CD4-positive, alpha-beta T cell (primary cell): ENCODE measurements around the gene JMJD4. TPM values are rescaled to one million over a fixed set of nuclear protein-coding genes. Genes with fewer than 3 reads are reported as not detected.
A peak's percentile ranks its signal among the peaks of the same experiment; 100 is the strongest.

Experiments
- ATAC-seq: fragments of 200-7000 bp; cut with Tn5 transposase; one replicate; pipeline ENCODE4 v1.10.0; 2022; ENCODE audit warnings: mild to moderate bottlenecking; ENCODE audit not compliant: poor library complexity
- CTCF ChIA-PET: fragments of 350-600 bp; sonication (Branson Sonifier 250); formaldehyde crosslinking; loops from one replicate; lab custom pipeline; 2021; ENCODE audit warnings: antibody characterized with exemption, inconsistent platforms; lab: Charles Lee
- POLR2A ChIA-PET: fragments of 350-600 bp; sonication (Branson Sonifier 250); formaldehyde crosslinking; loops from one replicate; lab custom pipeline; 2021; ENCODE audit warnings: antibody characterized with exemption, inconsistent platforms; lab: Charles Lee
- DNase-seq, 14 experiments: peaks; one replicate each; pipeline ENCODE4 v3.0.0-alpha.2; 2013 to 2020; ENCODE audit warnings: mixed read lengths in 2 of 14
- H3K27ac ChIP-seq, 2 donors: one replicate each; pipeline versions ENCODE4 v1.5.1 to v1.7.0; 2013; ENCODE audit warnings: low read length in 2 of 2, low read depth in 1 of 2, mild to moderate bottlenecking in 1 of 2
- H3K27me3 ChIP-seq, 2 experiments: 1 replicate in 1 of 2; 2 replicates in 1 of 2; pipeline versions ENCODE4 v1.6.1 to v1.7.0; 2013; ENCODE audit warnings: low read length in 2 of 2, control low read depth in 1 of 2, mild to moderate bottlenecking in 1 of 2, moderate library complexity in 1 of 2; ENCODE audit not compliant: insufficient read depth in 2 of 2, control insufficient read depth in 1 of 2
- H3K36me3 ChIP-seq: one replicate; pipeline ENCODE4 v1.6.1; 2013; ENCODE audit warnings: low read length, control low read depth; ENCODE audit not compliant: insufficient read depth
- H3K4me1 ChIP-seq: one replicate; pipeline ENCODE4 v1.6.1; 2013; ENCODE audit warnings: low read length, control low read depth; ENCODE audit not compliant: insufficient read depth
- H3K4me3 ChIP-seq: one replicate; pipeline ENCODE4 v1.5.1; 2013; ENCODE audit warnings: mild to moderate bottlenecking, low read length, moderate library complexity
- H3K9me3 ChIP-seq, 2 experiments: 1 replicate in 1 of 2; 2 replicates in 1 of 2; pipeline versions ENCODE4 v1.6.1 to v1.7.0; 2013; ENCODE audit warnings: low read length in 2 of 2, mild to moderate bottlenecking in 2 of 2, control low read depth in 1 of 2, moderate library complexity in 1 of 2; ENCODE audit not compliant: control insufficient read depth in 1 of 2, insufficient read depth in 1 of 2
- H3K27ac Mint-ChIP-seq: one replicate; pipeline ENCODE4 v1.8.0; 2020; ENCODE audit warnings: mixed read lengths
- H3K27me3 Mint-ChIP-seq: one replicate; pipeline ENCODE4 v1.8.0; 2021; ENCODE audit warnings: mixed read lengths
- H3K36me3 Mint-ChIP-seq: one replicate; pipeline ENCODE4 v1.8.0; 2021; ENCODE audit warnings: low read depth, mixed read lengths
- H3K4me1 Mint-ChIP-seq: one replicate; pipeline ENCODE4 v1.8.0; 2021; ENCODE audit warnings: low read depth, mixed read lengths
- H3K4me3 Mint-ChIP-seq: one replicate; pipeline ENCODE4 v1.8.0; 2020; ENCODE audit warnings: mild to moderate bottlenecking, mixed read lengths
- H3K9me3 Mint-ChIP-seq: one replicate; pipeline ENCODE4 v1.8.0; 2020; ENCODE audit warnings: mixed read lengths
- CTCF ChIP-seq: fragments of 200-600 bp; IDR thresholded peaks from one replicate; pipeline ENCODE4 v1.8.0; 2022; ENCODE audit warnings: antibody characterized with exemption, mild to moderate bottlenecking
- intact Hi-C, 2 experiments: fragments of 100-400 bp; cut with DNase I in 1 of 2; cut with micrococcal nuclease in 1 of 2; formaldehyde crosslinking; loops; one replicate each; pipeline versions ENCODE4 v1.15.1 to v1.9.0; 2023 to 2025; cut with DNase I, micrococcal nuclease
- total RNA-seq, 174 experiments: library from RNA in 2 of 174; stranded (reverse) in 2 of 174; gene quantifications; one replicate each; pipeline ENCODE4 v1.2.3 and lab custom pipeline; 2021 to 2026

JMJD4 gene
- total RNA-seq, 2 experiments from 2014 or later: 11.4 to 11.9 TPM

- POLR2A ChIA-PET: interaction anchor here (0.7 to 2.2 kb wide), 6 partner anchors 9 to 400 kb away, joined by 3 to 37 read pairs (median 5); partner anchors contain the start of genes ARF1, IBA57, JMJD4 and SNAP47
- CTCF ChIA-PET: interaction anchor here (1.0 to 1.8 kb wide), 4 partner anchors 18 to 189 kb away, joined by 3 to 6 read pairs (median 4); no protein-coding TSS in a partner anchor
- Mint-ChIP-seq H3K27me3 (no peaks in the 10 kb centered on the region), H3K4me1 (peaks cover 70% of the 10 kb centered on the region), H3K36me3 (peaks cover 28% of the 10 kb centered on the region), H3K9me3 (no peaks in the 10 kb centered on the region), H3K4me3 (peak overlapping the region; percentile 71), H3K27ac (peak overlapping the region; percentile 90)
- Histone ChIP-seq H3K4me3 (peak overlapping the region; percentile 9), H3K4me1 (peaks cover 67% of the 10 kb centered on the region), H3K27me3 (no peaks in the 10 kb centered on the region), H3K27ac (peak overlapping the region; percentile 46 to 59), H3K36me3 (peaks cover 33% of the 10 kb centered on the region), H3K9me3 (no peaks in the 10 kb centered on the region)
- ATAC-seq (no peak), DNase-seq (no peak)
- TF ChIP-seq CTCF: no peak
- intact Hi-C loops: loop anchor here in 1 of 2 experiments (5.0 kb wide), 1 partner anchor 122 kb away; no protein-coding TSS in a partner anchor
Observed at GRCh38 chr1:227765261-227766014, 30.3 kb upstream of the JMJD4 start.

- CTCF ChIA-PET: no interaction called here
- Mint-ChIP-seq H3K27ac (peak overlapping the region; percentile 90), H3K4me1 (peaks cover 70% of the 10 kb centered on the region), H3K4me3 (peak overlapping the region; percentile 30), H3K36me3 (peaks cover 40% of the 10 kb centered on the region), H3K9me3 (no peaks in the 10 kb centered on the region), H3K27me3 (no peaks in the 10 kb centered on the region)
- Histone ChIP-seq H3K36me3 (peaks cover 39% of the 10 kb centered on the region), H3K27me3 (no peaks in the 10 kb centered on the region), H3K4me1 (peaks cover 80% of the 10 kb centered on the region), H3K4me3 (no peak overlapping the region), H3K27ac (no peak overlapping the region), H3K9me3 (no peaks in the 10 kb centered on the region)
- DNase-seq (no peak), ATAC-seq (no peak)
- POLR2A ChIA-PET: interaction anchor here (0.8 to 1.0 kb wide), 2 partner anchors 24 to 116 kb away, joined by 3 read pairs; no protein-coding TSS in a partner anchor
- no peak for TF ChIP-seq CTCF
- intact Hi-C loops: loop anchor here in 1 of 2 experiments (5.0 kb wide), 1 partner anchor 282 kb away; no protein-coding TSS in a partner anchor
Observed at GRCh38 chr1:227764019-227764391, 28.9 kb upstream of the JMJD4 start.

GRCh38 chr1:227763246-227764018 lies 28.3 kb upstream of the JMJD4 start:
- no peaks in the 10 kb centered on the region for H3K27me3 Mint-ChIP-seq
- peak overlapping the region; percentile 31 for H3K4me3 Mint-ChIP-seq
- intact Hi-C loops: loop anchor here (2.0 to 5.0 kb wide), 4 partner anchors 23 to 281 kb away; partner anchors contain the start of gene WNT9A (in 1 of the 2)
- no peaks in the 10 kb centered on the region for H3K27me3 ChIP-seq
- H3K4me3 ChIP-seq: no peak overlapping the region
- ChIA-PET POLR2A (interaction anchor here (0.8 to 1.6 kb wide), 3 partner anchors 24 to 185 kb away, joined by 3 to 6 read pairs (median 3); partner anchors contain the start of gene WNT9A), CTCF (interaction anchor here (1.3 to 2.1 kb wide), 2 partner anchors 13 to 190 kb away, joined by 3 to 18 read pairs; no protein-coding TSS in a partner anchor)
- no peak for ATAC-seq
- no peaks in the 10 kb centered on the region for H3K9me3 Mint-ChIP-seq
- peak in 1 of 14 experiments; percentile 37 for DNase-seq
- H3K36me3 Mint-ChIP-seq: peaks cover 42% of the 10 kb centered on the region
- peak overlapping the region; percentile 90 for H3K27ac Mint-ChIP-seq
- TF ChIP-seq CTCF: no peak
- peaks cover 80% of the 10 kb centered on the region for H3K4me1 ChIP-seq
- peaks cover 36% of the 10 kb centered on the region for H3K36me3 ChIP-seq
- H3K9me3 ChIP-seq: no peaks in the 10 kb centered on the region
- no peak overlapping the region for H3K27ac ChIP-seq
- peaks cover 72% of the 10 kb centered on the region for H3K4me1 Mint-ChIP-seq
